Neural cell (in vitro differentiated cells): Measurements from ENCODE around the gene YWHAG.
"Not testable (repeated sequence)": the region's sequence is repeated elsewhere in the genome, so short reads cannot be mapped to it uniquely, and the experiment has no call there.

Experiments used
- EZH2 ChIP-seq: fragments of 200-600, 300-800 bp; shearing (Covaris generic), sonication (generic); IDR thresholded peaks from 2 replicates; pipeline ENCODE4 v1.6.1; 2014; ENCODE audit warnings: antibody characterized with exemption, low read length, borderline replicate concordance, mild to moderate bottlenecking; ENCODE audit not compliant: insufficient read depth, poor library complexity, severe bottlenecking
- POLR2AphosphoS5 ChIP-seq: IDR thresholded peaks from 2 replicates; pipeline ENCODE4 v1.6.1; 2012
- RAD21 ChIP-seq: fragments of 450-650 bp; conservative IDR thresholded peaks from 2 replicates; pipeline ENCODE4 v1.6.1; 2014; ENCODE audit warnings: antibody characterized with exemption, mild to moderate bottlenecking, moderate library complexity
- TAF1 ChIP-seq: IDR thresholded peaks from 2 replicates; pipeline ENCODE4 v1.6.1; 2012; ENCODE audit warnings: low read depth
- TF ChIP-seq, protein P1 (sequence below): fragments of 450-650 bp; IDR thresholded peaks from 2 replicates; pipeline ENCODE4 v1.5.1; 2014; ENCODE audit warnings: antibody characterized with exemption, mild to moderate bottlenecking, moderate library complexity; ENCODE audit not compliant: poor library complexity, severe bottlenecking

GRCh38 chr7:76309341-76310101, 49.3 kb downstream of the YWHAG start:
- TF ChIP-seq TAF1, POLR2AphosphoS5, EZH2, RAD21: not testable (repeated sequence)
- TF ChIP-seq, protein P1, sequence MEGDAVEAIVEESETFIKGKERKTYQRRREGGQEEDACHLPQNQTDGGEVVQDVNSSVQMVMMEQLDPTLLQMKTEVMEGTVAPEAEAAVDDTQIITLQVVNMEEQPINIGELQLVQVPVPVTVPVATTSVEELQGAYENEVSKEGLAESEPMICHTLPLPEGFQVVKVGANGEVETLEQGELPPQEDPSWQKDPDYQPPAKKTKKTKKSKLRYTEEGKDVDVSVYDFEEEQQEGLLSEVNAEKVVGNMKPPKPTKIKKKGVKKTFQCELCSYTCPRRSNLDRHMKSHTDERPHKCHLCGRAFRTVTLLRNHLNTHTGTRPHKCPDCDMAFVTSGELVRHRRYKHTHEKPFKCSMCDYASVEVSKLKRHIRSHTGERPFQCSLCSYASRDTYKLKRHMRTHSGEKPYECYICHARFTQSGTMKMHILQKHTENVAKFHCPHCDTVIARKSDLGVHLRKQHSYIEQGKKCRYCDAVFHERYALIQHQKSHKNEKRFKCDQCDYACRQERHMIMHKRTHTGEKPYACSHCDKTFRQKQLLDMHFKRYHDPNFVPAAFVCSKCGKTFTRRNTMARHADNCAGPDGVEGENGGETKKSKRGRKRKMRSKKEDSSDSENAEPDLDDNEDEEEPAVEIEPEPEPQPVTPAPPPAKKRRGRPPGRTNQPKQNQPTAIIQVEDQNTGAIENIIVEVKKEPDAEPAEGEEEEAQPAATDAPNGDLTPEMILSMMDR, result not testable (repeated sequence)
